Activated T-cell treated with anti-CD3 and anti-CD28 coated beads, Interleukin-2, amount 50 U/mL, for 72 hours (primary cell): Measurements from ENCODE around the gene KLHL29. TPM values are rescaled to one million over a fixed set of nuclear protein-coding genes. Genes with fewer than 3 reads are reported as not detected.

Source experiments
- ATAC-seq, 2 donors: fragments of 150-1000 bp; cut with Tn5 transposase; replicated peaks in 1 of 2; 2 replicates each; pipeline ENCODE4 v1.10.0; 2021; ENCODE audit warnings: moderate library complexity in 2 of 2, mild to moderate bottlenecking in 1 of 2
- DNase-seq, 2 donors: peaks; one replicate each; pipeline ENCODE4 v3.0.0; 2021 to 2022; ENCODE audit warnings: mixed read lengths in 1 of 2
- H3K27ac Mint-ChIP-seq: one replicate; pipeline ENCODE4 v1.8.0; 2022; ENCODE audit warnings: mild to moderate bottlenecking, moderate library complexity, mixed read lengths
- H3K27me3 Mint-ChIP-seq: one replicate; pipeline ENCODE4 v1.8.0; 2022; ENCODE audit warnings: low read depth, mixed read lengths
- H3K36me3 Mint-ChIP-seq, 2 donors: one replicate each; pipeline ENCODE4 v1.8.0; 2022; ENCODE audit warnings: mixed read lengths in 2 of 2, mild to moderate bottlenecking in 1 of 2; ENCODE audit not compliant: insufficient read depth in 2 of 2
- H3K4me1 Mint-ChIP-seq: one replicate; pipeline ENCODE4 v1.8.0; 2022; ENCODE audit warnings: low read depth, mixed read lengths
- H3K4me3 Mint-ChIP-seq, 2 donors: one replicate each; pipeline ENCODE4 v1.8.0; 2022; ENCODE audit warnings: mild to moderate bottlenecking in 2 of 2, mixed read lengths in 2 of 2, moderate library complexity in 2 of 2
- H3K9me3 Mint-ChIP-seq, 2 donors: one replicate each; pipeline ENCODE4 v1.8.0; 2022; ENCODE audit warnings: mixed read lengths in 2 of 2
- total RNA-seq, 2 donors: library from RNA; stranded (reverse); gene quantifications; one replicate each; pipeline ENCODE4 v1.2.3, GENCODE V29; 2022

The KLHL29 gene
- total RNA-seq, 2 donors from 2014 or later: 2.5 to 4.0 TPM

DNA sequence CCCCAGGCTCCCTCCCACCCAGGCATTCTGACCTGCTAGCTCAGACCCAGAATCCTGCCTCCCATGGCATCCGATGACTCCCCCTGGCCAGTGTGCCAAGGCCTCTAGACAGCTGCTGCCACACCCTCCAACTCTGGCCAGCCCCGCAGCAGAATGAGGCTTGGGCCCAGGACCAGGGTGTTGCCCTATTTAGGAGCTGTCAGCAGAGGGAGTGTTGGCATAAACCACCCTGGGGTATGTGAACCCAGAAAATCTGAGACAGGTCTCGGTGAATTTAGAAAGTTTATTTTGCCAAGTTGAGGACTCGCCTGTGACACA is 134.3 kb downstream of the KLHL29 start:
- no peaks in the 10 kb centered on the region for H3K27me3 Mint-ChIP-seq
- DNase-seq (no peak), ATAC-seq (no peak)
- H3K4me1 Mint-ChIP-seq: no peaks in the 10 kb centered on the region
- H3K36me3 Mint-ChIP-seq: no peaks in the 10 kb centered on the region
- H3K27ac Mint-ChIP-seq: no peak overlapping the region
- no peaks in the 10 kb centered on the region for H3K9me3 Mint-ChIP-seq
- no peak overlapping the region for H3K4me3 Mint-ChIP-seq

GRCh38 chr2:23520256-23520655 is 135.3 kb downstream of the KLHL29 start:
- H3K36me3 Mint-ChIP-seq: no peaks in the 10 kb centered on the region
- no peak overlapping the region for H3K4me3 Mint-ChIP-seq
- no peaks in the 10 kb centered on the region for H3K27me3 Mint-ChIP-seq
- H3K9me3 Mint-ChIP-seq: no peaks in the 10 kb centered on the region
- no peaks in the 10 kb centered on the region for H3K4me1 Mint-ChIP-seq
- ATAC-seq: no peak
- no peak for DNase-seq
- no peak overlapping the region for H3K27ac Mint-ChIP-seq

- no peaks in the 10 kb centered on the region for H3K9me3 Mint-ChIP-seq
- no peak for DNase-seq
- peaks cover 5% of the 10 kb centered on the region for H3K4me1 Mint-ChIP-seq
- H3K27me3 Mint-ChIP-seq: no peaks in the 10 kb centered on the region
- no peak for ATAC-seq
- H3K4me3 Mint-ChIP-seq: no peak overlapping the region
- no peaks in the 10 kb centered on the region for H3K36me3 Mint-ChIP-seq
- H3K27ac Mint-ChIP-seq: no peak overlapping the region
These were observed 136.1 kb downstream of the KLHL29 start for GRCh38 chr2:23521060-23521459.

GRCh38 chr2:23522726-23523372 is 137.9 kb downstream of the KLHL29 start:
- Mint-ChIP-seq H3K27ac (no peak overlapping the region), H3K4me3 (no peak overlapping the region), H3K27me3 (no peaks in the 10 kb centered on the region), H3K9me3 (no peaks in the 10 kb centered on the region), H3K36me3 (no peaks in the 10 kb centered on the region), H3K4me1 (peaks cover 10% of the 10 kb centered on the region)
- no peak for ATAC-seq
- DNase-seq: no peak

DNA sequence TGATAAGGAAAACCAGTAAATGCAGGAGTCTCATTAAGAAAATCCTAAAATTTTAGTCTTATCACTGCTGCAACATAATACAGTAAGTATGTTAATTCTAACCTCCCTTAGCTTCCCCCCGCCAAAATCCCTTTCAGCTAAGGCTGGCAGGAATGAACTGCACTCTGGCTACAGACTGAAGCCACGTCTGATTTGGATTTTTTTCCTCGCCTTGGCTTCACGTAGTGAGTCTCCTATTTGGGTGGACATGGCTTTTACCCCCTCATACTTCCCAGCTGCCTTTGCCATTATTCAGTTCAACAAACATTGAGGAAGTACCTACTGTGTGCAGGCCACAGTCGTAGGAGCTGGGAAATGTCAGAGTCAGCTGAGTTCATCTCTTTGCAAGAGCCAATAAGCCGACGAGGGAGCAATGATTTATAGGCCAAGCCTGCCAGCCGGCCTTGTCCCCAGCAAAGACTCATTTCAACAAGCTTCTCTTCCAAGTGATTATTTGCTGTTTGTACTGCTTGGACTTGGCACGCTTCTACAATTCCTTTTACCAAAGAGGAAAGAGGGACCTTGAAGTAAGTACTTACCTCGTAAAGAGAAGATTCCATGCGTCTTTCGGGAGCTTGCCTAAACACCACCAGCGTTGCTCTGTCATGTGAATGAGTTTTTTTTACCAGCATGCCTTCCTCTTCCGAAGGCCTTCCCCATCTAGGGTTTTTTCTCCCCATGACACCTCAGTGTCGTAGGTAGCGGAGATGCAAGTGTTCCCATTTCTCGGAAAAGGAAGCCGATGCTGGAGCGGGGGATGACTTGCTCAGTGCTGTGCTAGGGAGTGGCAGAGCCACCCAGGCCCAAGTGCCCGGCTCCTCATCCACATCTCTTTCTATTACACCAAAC is 138.6 kb downstream of the KLHL29 start:
- no peak overlapping the region for H3K4me3 Mint-ChIP-seq
- peaks cover 10% of the 10 kb centered on the region for H3K4me1 Mint-ChIP-seq
- no peaks in the 10 kb centered on the region for H3K9me3 Mint-ChIP-seq
- no peaks in the 10 kb centered on the region for H3K27me3 Mint-ChIP-seq
- no peaks in the 10 kb centered on the region for H3K36me3 Mint-ChIP-seq
- no peak overlapping the region for H3K27ac Mint-ChIP-seq
- DNase-seq (no peak), ATAC-seq (no peak)

GRCh38 chr2:23524261-23524706 is 139.3 kb downstream of the KLHL29 start:
- ATAC-seq (no peak), DNase-seq (no peak)
- H3K36me3 Mint-ChIP-seq: no peaks in the 10 kb centered on the region
- peaks cover 10% of the 10 kb centered on the region for H3K4me1 Mint-ChIP-seq
- H3K27ac Mint-ChIP-seq: no peak overlapping the region
- H3K4me3 Mint-ChIP-seq: no peak overlapping the region
- no peaks in the 10 kb centered on the region for H3K27me3 Mint-ChIP-seq
- H3K9me3 Mint-ChIP-seq: no peaks in the 10 kb centered on the region

- no peaks in the 10 kb centered on the region for H3K9me3 Mint-ChIP-seq
- H3K36me3 Mint-ChIP-seq: no peaks in the 10 kb centered on the region
- no peak for DNase-seq
- no peaks in the 10 kb centered on the region for H3K27me3 Mint-ChIP-seq
- peaks cover 10% of the 10 kb centered on the region for H3K4me1 Mint-ChIP-seq
- H3K4me3 Mint-ChIP-seq: no peak overlapping the region
- no peak for ATAC-seq
- no peak overlapping the region for H3K27ac Mint-ChIP-seq
These were observed 140.3 kb downstream of the KLHL29 start for GRCh38 chr2:23525137-23525765.

GRCh38 chr2:23526114-23526513 is 141.1 kb downstream of the KLHL29 start:
- Mint-ChIP-seq H3K4me1 (peaks cover 10% of the 10 kb centered on the region), H3K36me3 (no peaks in the 10 kb centered on the region), H3K27ac (no peak overlapping the region), H3K4me3 (no peak overlapping the region), H3K9me3 (no peaks in the 10 kb centered on the region), H3K27me3 (no peaks in the 10 kb centered on the region)
- ATAC-seq (peak; percentile 91 to 93), DNase-seq (peak; percentile 68 to 71)

- no peak for DNase-seq
- Mint-ChIP-seq H3K27ac (no peak overlapping the region), H3K9me3 (no peaks in the 10 kb centered on the region), H3K36me3 (no peaks in the 10 kb centered on the region), H3K4me1 (peaks cover 18% of the 10 kb centered on the region), H3K27me3 (no peaks in the 10 kb centered on the region), H3K4me3 (no peak overlapping the region)
- ATAC-seq: no peak
These were observed 142.1 kb downstream of the KLHL29 start for GRCh38 chr2:23526835-23527790.

- H3K9me3 Mint-ChIP-seq: no peaks in the 10 kb centered on the region
- H3K4me3 Mint-ChIP-seq: no peak overlapping the region
- H3K4me1 Mint-ChIP-seq: peaks cover 28% of the 10 kb centered on the region
- DNase-seq: no peak
- no peak for ATAC-seq
- no peak overlapping the region for H3K27ac Mint-ChIP-seq
- no peaks in the 10 kb centered on the region for H3K36me3 Mint-ChIP-seq
- H3K27me3 Mint-ChIP-seq: no peaks in the 10 kb centered on the region
These were observed 143.2 kb downstream of the KLHL29 start for GRCh38 chr2:23528171-23528570.

GRCh38 chr2:23528690-23529089 is 143.7 kb downstream of the KLHL29 start:
- Mint-ChIP-seq H3K9me3 (no peaks in the 10 kb centered on the region), H3K36me3 (no peaks in the 10 kb centered on the region), H3K27ac (no peak overlapping the region), H3K4me3 (no peak overlapping the region), H3K4me1 (peaks cover 33% of the 10 kb centered on the region), H3K27me3 (no peaks in the 10 kb centered on the region)
- ATAC-seq: no peak
- no peak for DNase-seq

DNA sequence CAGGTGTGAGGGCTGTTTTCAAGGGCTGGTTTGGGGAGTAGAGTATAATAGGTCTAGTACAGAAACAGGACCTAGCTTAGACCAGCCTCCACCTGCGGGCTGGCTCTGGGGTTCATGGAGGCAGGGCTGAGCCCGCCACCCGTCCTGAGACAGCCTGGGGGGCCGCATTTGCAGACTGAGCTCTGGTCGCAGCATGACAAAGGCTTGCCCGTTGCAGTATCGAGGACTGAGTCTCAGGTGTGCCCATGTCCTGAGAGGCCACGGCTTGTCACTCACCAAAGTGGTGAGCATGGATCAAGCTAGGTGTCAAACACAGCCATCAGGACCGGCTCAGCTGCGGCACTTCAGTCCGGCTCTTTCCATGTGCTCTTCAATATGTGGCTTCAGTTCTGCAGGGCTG is 144.7 kb downstream of the KLHL29 start:
- DNase-seq (no peak), ATAC-seq (no peak)
- H3K4me3 Mint-ChIP-seq: no peak overlapping the region
- H3K4me1 Mint-ChIP-seq: peaks cover 43% of the 10 kb centered on the region
- no peaks in the 10 kb centered on the region for H3K9me3 Mint-ChIP-seq
- no peak overlapping the region for H3K27ac Mint-ChIP-seq
- H3K36me3 Mint-ChIP-seq: no peaks in the 10 kb centered on the region
- H3K27me3 Mint-ChIP-seq: no peaks in the 10 kb centered on the region
